NCI-H128 (cell line): ENCODE measurements around the gene PHETA2.

Experiments
- DNase-seq: peaks from one replicate; lab custom pipeline; 2025; ENCODE audit not compliant: unreplicated experiment; lab: John Stamatoyannopoulos, UW

The PHETA2 gene, protein sequence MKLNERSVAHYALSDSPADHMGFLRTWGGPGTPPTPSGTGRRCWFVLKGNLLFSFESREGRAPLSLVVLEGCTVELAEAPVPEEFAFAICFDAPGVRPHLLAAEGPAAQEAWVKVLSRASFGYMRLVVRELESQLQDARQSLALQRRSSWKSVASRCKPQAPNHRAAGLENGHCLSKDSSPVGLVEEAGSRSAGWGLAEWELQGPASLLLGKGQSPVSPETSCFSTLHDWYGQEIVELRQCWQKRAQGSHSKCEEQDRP

DNA sequence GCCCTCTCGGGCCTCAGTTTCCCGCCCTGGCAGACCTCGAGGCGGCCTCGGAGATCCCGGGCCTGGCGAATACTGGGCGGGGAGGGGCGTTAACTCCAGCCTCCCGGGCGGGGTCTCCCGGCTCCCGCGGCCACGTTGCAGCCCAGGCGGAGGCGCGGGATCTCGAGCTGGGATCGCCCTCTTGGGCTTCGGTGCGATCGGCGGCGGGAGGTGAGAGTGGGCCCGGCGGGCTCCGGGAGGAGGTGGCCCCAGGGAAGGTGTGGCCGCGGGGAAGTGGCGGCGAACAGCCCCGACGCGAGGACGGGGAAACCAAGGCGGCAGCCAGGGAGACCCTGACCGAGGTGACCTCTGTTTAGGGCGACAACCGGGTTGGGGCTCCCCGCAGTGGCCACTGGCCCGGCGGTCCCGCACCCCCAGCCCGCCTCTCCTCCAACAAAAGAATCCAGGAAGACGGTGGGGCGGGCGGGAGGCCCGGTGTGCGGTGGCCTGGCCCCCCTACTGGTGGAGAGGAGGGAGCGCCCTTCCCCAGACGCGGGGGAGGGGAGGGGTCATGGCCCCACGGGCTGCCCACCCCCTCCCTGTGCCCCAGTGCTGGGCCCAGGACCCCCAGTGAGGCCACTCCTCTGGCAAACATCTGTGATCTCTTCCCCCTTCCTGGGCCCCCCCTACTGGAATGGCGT is at the start of gene PHETA2:
TSS of gene PHETA2 (plus strand) at position 117 of the 680 bp plus-strand sequence. CDS start 3,046 bp downstream, outside the sequence.
- DNase-seq: no peak

DNA sequence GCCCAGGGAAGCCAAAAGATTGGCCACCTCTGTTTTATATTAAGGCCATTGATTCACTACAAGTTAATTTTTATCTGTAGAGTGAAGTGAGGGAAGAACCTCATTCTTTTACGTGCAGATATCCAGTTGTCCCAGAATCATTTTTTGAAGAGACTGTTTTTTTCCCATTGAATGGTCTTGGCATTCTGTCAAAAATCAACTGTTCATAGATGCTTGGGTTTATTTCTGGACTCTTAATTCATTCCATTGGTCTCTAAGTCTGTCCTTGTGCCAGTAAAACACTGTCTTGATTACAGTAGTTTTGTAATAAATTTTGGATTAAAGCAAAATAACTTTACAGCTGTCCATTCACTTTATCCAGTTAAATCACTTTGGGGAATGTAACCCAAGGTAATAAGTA is 48.6 kb upstream of the PHETA2 start:
- DNase-seq: no peak

DNA sequence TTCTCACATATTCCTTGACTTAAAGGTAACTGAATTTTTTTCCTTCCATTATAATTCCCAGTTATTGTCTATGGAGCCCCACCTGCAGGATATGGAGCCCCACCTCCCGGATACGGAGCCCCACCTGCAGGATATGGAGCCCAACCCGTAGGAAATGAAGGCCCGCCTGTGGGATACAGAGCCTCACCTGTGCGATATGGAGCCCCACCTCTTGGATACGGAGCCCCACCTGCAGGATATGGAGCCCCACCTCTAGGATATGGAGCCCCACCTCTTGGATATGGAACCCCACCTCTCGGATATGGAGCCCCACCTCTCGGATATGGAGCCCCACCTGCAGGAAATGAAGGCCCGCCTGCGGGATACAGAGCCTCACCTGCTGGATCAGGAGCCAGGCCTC is 47.3 kb upstream of the PHETA2 start:
- no peak for DNase-seq

DNA sequence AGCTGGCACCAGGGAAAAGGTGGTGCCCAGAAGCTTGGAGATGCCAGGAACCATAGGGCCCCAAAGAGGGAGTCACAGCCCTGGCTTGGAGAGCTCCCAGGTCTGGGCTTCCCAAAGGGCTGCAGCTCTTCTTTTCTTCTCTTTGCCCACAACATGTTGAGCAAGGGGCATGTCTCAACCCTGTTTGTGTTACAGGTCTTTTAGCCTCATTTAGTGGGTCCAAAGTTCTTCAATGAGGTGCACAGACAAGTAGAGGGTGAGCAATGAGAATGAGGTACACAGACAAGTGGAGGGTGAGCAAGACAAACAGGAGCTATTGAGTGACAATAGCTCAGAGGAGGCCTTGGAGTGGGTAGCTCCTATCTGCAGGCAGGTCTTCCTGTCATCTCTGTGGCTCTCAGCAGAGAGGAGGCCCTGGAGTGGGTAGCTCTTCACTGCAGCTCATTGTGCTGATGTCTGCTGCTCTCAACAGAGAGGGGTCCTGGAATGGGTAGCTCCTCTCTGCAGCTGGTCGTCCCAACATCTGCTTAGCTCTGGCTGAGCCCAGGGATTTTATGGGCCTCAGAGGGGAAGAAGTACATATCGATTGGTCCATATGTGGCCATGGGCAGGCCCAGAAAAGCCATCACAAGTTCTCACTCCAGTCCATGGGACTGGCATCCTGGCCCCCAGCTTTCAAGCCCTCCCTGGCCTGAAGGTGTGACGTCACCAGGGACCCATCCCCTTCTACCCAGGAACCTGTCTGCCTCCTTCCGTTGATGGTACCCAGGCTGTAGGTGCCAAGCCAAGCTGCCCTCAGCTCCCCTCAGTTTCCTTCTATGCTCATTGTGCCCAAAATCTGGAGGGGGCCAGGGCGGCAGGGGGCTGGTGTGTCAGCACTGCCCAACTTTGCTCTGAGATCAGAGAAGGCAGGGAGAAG is 40.5 kb upstream of the PHETA2 start:
- no peak for DNase-seq

DNA sequence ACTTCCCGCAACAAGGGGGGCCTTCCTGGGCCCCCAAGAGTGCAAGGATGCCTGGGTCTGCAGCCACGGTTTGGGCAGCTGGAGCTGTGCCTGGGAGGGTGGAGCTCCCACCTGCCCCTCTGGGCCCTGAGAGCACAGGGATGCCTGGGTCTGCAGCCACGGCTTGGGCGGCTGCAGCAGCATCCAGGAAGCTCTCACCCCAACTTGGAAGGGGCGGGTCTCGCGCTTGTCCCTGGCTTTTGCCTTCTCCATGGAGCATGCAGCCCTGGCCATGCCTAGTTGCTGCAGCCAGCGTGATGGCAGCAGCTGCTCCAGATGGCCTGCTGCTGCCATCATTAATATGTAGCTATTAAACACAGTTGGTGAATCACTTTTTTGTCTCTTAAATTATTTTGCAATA is 38.8 kb upstream of the PHETA2 start:
- no peak for DNase-seq

DNA sequence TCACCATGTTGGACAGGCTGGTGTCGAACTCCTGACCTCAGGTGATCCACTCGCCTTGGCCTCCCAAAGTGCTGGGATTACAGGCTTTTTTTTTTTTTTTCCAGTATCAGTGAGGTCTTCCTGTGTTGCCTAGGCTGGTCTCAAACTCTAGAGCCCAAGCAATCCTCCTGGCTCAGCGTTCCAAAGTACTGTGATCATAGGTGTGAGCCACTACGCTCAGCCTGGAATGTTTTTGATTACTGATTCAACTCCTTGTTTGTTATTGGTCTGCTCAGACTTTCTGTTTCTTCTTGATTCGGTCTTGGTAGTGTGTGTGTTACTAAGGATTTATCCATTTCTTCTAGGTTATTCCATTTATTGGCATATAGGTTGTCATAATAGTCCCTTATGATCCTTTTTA is 34.8 kb upstream of the PHETA2 start:
- no peak for DNase-seq

DNA sequence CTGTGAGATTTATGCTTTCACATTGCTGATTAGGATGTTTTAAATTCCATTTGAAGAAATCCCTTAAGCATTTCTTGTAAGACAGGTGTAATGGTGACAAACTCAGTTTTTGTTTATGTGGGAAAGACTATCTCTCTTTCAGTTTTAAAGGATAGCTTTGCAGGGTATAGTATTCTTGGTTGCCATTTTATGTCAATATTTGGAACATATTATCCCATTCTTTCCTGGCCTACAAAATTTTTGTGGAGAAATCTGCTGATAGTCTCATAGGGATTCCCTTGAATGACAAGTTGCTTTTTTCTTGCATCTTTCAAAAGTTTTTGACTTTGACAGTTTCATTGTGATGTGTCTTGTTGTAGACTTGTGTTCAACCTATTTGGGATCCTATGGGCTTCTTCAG is 32.3 kb upstream of the PHETA2 start:
- DNase-seq: no peak

DNA sequence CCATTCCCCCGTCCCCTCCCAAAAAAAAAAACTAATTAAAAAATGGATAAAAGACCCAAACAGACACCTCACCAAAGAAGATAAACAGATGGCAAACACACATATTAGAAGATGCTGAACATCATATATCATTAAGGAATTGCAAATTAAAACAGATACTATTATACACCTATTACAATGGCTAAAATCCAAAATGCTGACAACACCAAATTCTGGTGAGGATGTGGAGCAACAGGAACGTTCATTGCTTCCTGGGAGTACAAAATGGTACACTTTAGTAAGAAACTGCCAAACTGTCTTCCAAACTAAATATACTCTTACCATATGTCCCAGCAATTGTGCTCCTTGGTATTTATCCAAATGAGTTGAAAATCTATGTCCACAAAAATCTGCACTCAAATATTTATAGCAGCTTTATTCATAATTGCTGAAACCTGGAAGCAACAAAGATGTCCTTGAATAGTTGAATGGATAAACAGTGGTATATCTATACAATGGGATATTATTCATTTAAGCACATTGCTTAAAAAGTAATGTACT is 23.3 kb upstream of the PHETA2 start:
- no peak for DNase-seq

DNA sequence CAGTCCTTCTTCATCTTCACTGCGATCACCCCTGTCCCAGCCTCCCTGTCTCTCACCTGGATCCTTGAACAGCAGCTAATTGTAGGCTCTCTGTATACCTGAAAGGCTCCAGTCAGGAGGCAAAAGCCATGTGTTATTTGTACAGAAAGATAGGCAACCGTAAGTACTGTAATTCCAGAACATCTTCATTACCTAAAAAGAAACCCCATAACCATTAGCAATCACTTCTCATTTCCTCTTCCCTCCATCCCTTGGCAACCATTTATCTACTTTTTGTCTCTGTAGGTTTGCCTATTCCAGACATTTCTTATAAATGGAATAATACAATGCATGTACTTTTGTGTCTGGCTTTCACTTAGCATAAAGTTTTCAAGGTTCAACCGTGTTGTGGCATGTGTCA is 21.3 kb upstream of the PHETA2 start:
- DNase-seq: no peak

DNA sequence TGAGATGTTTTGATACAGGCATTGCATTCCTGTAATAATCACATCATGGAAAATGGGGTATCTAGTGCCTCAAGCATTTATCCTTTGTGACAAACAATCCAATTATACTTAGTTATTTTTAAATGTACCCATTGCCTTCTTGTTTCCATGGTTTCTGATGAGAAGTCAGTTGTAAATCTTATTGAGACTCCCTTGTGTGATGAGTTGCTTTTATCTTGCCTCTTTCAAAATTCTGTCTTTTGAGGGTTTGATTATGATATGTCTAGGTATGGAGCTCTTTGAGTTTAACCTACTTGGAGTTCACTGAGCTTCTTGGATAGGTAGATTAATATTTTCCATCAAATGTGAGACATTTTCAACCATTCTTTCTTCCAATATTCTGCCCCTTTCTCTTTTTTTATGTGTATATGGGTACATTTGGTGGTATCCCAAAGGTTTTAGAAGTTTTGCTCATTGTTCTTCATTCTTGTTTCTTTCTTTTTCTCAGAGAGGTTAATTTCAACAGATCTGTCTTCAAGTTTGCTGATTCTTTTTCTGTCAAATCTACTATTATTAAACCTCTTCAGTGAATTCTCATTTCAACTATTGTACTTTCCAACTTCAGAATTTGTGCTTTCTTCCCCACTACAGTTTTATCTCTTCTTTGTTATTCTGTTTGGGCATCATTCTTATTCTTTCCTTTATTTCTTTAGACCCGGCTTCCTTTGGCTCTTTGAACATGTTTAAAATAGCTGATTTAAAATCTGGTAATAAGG is 17.1 kb upstream of the PHETA2 start:
- DNase-seq: no peak

DNA sequence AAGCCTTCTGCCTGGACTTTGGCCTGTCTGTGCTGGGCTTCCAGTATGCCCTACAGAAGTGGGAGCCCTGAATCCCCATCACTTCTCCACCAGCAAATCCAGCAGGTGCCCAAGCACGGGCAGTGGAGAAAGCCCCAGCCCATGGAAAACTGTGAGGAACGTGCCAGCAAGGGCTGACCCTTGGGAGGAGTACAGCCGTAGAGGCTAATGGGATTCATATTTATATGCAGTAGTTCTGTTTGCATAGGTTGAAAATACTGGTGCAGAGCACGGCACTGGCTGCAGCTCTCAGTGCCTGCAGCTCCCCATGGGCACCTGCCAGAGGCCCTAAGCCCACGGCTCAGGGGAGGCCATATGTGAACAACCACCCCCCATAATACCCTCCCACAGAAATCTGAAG is 13.6 kb upstream of the PHETA2 start:
- DNase-seq: no peak

DNA sequence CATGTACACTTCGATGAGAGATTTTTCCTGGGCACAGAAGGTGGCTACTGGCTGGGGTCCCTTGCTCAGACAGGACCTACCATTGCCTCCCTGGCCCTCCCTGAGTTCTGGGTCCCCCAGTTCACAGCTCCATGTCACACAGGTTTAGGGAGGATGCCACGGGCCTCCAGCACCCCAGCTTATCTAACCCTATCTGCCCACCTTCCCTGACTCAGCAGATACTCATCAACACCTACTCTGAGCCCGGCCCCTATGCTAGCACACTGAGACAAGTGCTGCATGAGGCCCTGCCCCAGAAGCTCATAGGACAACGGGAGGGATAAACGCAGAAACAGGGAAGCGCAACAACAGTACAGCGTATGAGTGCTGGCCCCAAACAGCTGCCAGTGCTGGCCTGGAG is 13.0 kb upstream of the PHETA2 start:
- DNase-seq: no peak

DNA sequence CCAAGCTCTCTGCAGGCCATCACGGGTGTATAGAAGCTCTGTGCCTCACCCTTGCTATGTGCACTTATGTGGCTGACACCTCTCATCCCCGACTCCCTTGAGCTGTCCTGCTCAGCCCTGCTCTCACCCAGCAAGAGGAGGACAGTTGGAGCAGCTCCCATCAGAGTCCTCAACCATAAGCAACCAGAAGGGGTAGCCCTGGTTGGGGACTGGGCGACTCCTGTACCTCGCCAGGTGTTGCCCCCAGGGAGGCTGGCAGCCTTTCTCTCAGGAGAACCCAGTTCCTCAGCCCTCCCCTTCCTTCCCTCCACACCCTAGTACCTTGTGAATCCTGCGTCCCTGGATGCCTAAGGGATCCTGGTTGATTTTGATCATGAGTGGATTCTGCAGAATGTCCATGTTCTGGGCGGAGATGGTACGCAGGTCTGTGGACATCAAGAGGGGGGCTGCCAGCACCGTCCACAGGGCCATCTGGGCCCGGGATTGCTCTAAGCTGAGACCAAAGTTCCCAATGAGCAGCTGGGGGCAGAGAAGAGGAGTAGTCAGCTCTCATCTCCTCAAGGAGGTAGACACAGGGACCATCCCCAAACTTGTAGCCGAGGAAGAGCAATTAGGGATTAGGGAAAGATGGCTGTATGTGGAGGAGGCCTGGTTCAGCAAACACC is 11.4 kb upstream of the PHETA2 start:
- no peak for DNase-seq

DNA sequence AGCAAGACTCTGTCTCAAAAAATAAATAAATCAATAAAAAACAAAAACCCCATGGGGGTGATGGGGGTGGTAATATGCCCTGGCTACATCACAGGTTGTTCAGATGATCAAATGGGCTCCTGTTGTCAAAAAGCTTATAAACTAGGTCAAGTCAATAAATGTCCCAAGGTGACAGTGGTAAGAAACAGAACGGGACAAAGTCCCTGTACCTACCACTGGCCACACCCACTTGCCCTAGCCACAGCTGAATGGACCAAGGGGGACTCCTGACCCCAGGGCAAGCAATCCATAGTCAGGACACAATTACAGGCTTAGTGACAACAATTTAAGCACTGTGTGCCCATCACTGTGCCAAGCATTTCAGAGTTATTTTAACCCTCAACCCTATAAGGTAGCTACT is 9.4 kb upstream of the PHETA2 start:
- DNase-seq: no peak

DNA sequence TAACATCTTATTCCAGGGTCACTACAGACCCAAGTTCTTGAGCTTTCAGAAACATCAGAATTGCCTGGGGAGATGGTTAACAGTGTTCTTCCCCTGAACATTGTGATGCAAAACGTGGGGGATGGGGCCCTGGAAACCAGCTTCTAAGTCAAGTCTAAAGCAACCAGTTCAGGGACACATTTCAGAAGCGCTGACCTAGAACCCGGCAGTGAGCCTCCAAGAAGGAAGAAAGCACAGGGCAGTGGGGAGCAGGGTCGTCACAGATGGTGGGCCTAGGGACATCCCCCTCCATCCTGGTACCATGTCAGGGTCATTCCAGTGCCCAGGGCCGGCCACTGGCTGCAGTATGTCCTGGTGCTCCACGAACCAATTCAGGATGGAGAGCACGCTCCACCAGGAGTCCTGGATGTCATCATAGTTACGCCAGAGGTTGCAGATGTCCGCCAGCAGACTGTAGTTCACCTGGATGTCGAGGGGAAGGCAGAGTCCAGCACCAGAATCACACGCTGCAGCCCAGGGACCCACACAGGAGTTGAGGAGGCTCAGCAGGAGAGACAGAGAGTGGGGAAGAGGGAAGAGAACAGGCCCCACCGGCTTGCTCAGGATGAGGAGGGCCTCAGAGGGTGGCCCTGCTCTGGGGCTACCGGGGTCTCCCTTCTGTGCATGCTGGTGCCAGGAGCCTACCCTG is 8.5 kb upstream of the PHETA2 start:
- no peak for DNase-seq

DNA sequence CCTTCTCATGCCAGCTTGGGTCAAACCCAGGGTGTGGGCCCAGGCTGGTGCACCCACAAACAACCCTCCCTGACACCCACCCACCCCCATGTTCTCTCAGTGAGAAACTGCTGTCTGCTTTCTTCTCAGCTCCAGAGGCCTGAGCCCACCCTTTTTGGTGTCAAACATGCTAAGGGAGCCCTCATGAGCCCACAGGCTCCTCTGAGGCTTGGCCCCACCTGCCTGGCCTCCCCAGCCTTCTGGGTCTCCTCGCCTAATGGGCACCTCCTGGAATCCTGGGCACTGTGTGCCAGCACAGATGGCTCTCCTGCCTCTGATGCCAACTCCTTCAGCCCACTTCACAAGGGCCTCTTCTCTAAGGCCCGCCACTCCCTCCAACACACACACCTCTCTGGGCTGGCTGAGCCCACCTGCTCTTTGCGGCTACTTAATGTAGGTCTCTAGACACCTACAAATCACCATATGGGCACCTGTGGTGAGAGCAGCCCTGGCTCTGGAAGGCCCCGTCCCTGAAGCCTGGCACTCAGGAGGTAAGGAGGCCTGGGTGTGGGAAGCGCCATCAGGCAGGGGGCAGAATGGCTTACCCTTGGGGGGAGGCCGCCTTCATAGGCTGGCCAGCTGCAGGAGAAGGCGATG is 7.8 kb upstream of the PHETA2 start:
- no peak for DNase-seq

DNA sequence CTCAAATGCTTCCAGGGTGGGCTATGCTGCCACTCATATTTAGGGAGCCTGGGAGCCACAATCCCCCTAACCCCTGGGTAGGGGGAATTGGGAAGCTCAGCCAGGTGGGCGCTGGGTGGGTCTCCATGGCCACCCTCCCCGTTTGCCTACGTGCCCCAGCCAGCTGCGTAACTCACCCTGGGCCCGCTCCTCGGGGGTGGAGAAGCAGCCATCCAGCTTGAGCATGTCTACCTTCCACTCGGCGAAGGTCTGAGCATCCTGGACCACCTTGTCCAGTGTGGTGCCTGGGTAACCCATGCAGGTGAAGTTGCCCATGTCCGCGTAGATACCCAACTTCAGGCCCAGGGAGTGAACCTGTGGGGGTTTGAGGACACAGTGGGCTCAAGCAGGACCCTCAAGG is 7.1 kb upstream of the PHETA2 start:
- no peak for DNase-seq

DNA sequence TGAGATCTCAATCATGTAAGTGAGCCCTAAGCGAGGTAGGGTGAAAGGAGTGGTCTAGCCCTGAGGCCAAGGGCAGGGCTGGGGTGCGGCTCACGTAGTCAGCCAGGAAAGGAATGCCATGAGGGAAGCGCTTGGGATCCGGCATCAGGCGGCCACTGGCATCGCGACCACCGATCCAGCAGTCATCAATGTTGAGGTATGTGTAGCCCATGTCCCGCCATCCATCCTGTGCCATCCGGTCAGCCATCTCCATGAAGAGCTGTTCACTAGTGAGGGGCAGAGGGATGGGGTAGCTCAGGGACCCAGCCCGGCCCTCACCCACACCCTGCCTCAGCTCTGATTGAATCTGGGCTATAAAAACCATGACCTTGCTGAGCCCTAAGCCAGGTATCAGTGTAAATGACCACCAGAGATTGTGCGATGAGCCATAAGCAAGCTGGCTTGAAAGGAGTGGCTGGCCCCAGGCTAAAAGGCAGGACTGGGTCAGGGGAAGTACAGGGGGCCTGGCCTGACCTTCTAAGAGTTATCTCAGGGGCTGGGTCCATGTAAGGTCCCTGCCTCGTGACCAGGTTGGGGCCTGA is 6.3 kb upstream of the PHETA2 start:
- DNase-seq: no peak

DNA sequence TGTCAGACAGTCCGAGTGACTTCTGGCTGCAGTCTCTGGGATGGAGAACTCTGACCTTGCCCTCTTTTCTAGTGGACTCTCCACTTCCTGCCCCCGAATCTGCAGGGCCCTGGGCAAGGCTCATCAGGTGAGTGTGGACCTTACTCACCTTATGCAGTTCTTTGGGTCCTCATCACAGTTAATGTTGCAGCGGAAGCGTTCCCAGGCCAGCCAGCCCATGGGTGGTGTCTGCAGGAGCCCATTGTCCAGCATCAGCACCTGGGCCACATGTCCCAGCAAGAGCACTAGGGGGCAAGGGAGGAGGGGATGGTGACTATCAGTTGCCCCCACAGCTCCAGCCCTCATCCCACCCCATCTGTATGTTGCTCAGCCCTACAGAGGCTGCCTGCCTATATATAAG is 5.8 kb upstream of the PHETA2 start:
- no peak for DNase-seq
